HG03025 (cell line): ENCODE results near the gene NDUFV1.
"Not testable (repeated sequence)": the region's sequence is repeated elsewhere in the genome, so short reads cannot be mapped to it uniquely, and the experiment has no call there.

ENCODE experiments used
- ATAC-seq: cut with Tn5 transposase; IDR thresholded peaks from one replicate; pipeline ENCODE4 v1.9.1; 2021; ENCODE audit warnings: mild to moderate bottlenecking, moderate library complexity; ENCODE audit not compliant: unreplicated experiment, low FRiP score

The NDUFV1 gene

DNA sequence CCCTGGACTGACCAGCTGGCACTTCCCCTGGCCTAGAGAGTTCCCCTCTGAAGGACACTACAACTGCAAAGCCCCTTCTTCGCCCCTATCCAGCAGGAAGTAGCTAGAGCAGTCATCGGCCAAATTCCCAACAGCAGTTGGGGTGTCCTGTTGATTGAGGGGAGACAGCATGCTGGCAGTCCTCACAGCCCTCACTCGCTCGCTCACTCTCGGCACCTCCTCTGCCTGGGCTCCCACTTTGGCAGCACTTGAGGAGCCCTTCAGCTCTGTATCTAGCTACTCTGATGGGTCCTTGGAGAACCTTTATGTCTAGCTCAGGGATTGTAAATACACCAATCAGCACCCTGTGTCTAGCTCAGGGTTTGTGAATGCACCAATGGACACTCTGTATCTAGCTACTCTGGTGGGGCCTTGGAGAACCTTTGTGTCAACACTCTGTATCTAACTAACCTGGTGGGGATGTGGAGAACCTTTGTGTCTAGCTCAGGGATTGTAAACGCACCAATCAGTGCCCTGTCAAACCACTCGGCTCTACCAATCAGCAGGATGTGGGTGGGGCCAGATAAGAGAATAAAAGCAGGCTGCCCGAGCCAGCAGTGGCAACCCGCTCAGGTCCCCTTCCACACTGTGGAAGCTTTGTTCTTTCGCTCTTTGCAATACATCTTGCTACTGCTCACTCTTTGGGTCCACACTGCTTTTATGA lies 19.5 kb downstream of the NDUFV1 start:
- not testable (repeated sequence) for ATAC-seq

- ATAC-seq = no peak
These were observed 20.2 kb downstream of the NDUFV1 start for GRCh38 chr11:67626970-67627369.

DNA sequence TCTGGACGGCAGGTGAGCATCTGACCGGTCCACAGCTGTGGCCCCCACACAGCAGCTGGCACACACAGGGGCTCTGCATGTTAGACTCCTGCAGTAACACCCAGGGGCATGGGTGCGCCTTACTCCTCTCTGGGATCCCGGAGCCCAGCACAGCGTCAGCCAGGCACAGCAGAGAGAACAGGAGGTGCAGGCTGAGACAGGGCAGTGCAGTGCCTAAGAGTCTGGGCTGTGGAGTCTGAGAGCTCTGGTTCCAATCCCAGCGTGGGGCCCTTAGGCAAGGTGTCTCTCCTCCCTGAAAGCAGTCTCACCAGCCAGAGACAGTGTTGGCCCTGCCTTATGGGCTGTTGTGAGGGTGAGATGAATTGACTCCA lies 20.7 kb downstream of the NDUFV1 start:
- ATAC-seq = no peak

DNA sequence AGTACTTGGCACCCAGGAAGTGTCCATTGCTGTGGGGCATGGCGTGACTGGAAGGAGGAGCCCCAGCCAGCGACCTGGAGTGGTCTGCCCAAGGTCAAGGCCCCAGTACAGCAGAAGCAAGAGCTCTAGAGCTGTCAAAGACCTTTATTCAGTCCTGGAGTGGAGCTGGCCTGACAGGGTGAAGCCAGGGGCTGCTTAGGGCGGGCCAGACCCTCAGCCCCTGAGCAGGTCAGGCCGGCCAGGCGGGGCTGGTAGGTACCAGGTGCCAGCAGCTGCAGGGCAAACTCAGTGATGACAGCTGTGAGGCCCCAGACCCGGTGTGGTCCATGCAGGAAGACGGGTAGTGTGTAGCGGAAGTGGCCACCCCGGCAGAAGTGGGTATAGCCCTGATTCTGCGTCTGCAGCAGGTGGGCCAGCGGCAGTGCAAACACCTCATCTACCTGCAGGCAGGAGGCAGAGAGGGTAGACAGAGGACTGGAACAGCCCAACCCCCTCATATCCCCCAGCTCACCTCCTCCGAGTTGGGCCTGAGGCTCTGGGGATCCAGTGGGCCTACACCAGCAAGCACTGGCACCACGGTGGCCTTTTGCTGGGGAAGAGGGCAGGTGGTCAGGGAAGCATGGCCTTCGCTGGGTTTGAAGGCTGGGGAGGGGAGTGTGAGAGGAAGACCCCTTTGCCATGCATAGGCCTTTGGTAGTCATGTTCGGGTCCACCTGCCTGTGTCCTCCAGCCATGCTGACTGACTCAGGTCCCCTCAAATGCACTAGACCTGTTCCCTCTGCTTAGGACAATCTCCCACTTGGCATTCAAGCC lies 21.3 kb downstream of the NDUFV1 start:
- no peak for ATAC-seq

DNA sequence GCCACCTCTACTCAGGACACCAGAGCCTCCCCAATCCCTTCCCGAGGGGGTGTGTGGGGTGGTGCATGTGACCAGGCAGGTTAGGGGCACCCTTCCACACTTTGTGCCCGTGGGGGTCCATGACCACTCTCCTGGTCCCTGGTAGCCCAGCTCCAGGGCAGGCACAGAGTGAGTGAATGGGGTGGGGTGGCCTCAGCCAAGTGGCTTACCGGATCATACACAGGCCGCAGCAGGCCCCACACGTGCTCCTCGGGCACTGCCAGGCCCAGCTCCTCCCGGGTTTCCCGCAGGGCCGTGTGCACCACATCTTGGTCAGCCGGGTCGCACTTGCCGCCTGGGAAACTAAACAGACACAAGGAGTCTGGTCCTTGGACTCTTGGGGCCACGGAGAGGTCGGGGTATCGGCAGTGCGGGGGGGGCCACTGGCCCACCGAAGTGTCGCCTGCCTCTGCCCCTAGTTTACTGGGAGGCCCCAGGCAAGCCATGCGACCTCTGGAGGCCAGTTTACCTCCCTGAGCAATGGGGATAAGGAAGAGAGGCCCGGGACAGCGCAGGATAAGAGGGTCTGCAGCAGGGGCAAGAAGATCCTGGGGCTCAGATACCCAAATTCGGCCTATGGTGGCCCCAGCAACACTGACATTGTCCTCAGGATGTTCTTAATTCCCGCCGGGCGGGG lies 22.1 kb downstream of the NDUFV1 start:
- no peak for ATAC-seq

DNA sequence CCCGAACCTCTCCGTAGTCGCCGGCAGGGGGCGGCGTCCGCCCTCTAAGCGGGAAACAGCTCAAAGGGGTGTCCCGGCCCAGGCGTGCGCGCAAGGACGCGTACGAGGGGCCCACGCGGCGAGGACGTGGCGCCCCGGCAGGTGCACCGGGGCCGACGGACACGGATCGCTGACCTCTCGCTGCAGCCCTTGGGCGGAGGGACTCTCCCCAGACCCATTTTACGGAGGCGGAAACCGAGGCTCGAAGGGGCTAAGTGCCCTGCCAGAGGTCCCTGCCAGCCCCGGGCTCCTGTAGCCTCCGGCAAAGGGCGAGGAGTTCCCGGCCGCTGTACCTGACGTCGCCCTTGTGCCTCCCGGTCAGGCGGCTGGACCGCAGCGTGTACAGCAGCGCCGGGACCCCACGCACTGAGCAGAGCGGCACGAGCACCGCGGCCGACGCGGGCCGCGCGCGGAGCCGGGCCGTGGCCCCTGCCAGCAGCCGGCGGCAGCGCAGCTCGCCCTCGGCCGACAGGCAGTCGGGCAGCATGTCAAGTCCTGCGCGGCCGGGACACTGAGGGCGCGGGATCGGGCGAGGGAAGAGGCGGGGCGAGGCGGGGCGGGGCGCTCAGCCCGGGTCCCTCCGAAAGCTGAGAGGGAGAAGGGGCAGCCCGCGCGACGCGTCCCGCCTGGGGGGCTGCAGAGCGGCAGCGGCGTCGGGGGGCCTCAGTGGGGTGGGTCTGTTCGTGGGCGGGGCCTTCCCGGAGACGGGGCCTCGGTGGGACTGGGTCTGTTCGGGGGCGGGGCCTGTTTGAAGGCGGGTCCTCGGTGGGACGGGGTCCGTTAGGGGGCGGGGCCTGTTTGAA lies 22.9 kb downstream of the NDUFV1 start, which contains the start of gene NUDT8:
NUDT8 (minus strand) TSS at position 552 of the 842 bp plus-strand sequence; CDS start at position 526, 26 bp downstream.
- peak; percentile 38 for ATAC-seq

- ATAC-seq = peak; percentile 67
These were observed 23.6 kb downstream of the NDUFV1 start for GRCh38 chr11:67630228-67630942.

DNA sequence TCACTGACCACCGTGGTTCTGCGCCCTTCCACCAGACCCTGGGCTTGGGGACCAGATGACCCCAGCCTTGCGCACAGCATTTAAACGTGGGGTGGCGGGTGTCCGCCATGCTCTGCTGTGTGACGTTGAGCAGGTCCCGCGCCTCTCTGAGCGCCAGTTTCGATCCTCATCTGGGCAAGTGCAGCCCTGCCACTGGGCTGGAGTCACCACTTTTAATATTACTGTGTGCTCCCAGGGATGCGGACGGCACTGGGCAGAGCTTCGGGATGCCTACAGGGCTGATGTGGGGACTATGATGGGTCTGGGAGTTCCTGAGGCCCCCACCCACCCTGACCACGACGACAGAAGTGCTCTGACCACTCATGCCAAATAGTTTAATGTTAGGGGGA lies 24.2 kb downstream of the NDUFV1 start:
- ATAC-seq = no peak

GRCh38 chr11:67631411-67631810 lies 24.7 kb downstream of the NDUFV1 start:
- ATAC-seq = no peak

DNA sequence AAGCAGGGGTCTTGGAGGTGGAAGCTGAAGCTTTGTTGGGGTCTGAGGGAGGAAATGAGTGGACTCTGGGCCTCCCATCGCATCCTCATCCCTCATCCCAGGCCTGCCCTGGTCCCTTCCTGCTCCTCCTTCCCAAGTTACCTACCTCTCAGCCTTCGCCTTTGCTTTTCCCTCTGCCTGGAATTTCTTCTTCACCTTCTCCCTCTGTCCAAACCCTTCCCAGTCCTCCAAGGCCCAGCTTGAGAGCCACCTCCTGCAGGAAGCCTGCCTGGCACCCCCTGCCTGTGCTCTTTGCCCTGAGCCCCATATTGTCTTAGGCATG lies 25.1 kb downstream of the NDUFV1 start:
- ATAC-seq = no peak

- no peak for ATAC-seq
These were observed 25.6 kb downstream of the NDUFV1 start for GRCh38 chr11:67632175-67632981.

DNA sequence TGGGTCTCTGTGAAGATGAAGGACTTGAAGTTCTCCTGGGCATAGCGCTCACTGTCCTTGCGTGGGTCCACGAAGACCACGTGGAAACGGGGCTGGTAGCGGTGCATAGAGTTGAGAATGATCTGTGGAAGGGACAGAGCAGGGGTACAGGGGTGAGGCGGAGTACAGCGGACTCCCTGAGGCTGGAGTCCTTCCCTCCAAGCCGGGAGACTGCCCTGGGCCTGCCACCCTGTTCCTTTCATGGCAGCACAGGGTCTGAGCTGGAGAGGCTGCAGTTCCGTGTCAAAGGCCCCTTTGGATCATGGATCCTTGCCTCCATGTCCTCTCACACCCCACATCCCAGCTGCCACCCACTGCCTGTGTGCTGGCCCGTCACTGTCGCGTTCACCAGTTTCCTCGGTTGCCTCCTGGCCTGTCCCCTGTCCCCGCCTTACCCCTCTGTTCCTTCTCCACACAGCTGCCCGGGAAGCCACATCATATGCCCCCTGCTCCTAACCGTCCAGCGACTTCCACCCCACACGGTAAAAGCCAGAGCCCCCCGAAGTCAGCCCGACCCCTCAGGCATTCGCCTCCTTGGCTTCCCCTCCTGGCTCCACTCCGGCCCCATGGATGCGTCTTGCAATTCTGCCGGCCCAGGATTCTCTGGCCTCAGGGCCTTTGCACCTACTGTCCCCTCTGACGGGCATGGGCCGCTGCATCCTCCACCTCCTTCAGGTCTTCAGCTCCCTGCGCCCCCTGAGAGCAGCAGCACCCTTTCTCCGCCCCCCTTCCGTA lies 26.4 kb downstream of the NDUFV1 start:
- no peak for ATAC-seq

DNA sequence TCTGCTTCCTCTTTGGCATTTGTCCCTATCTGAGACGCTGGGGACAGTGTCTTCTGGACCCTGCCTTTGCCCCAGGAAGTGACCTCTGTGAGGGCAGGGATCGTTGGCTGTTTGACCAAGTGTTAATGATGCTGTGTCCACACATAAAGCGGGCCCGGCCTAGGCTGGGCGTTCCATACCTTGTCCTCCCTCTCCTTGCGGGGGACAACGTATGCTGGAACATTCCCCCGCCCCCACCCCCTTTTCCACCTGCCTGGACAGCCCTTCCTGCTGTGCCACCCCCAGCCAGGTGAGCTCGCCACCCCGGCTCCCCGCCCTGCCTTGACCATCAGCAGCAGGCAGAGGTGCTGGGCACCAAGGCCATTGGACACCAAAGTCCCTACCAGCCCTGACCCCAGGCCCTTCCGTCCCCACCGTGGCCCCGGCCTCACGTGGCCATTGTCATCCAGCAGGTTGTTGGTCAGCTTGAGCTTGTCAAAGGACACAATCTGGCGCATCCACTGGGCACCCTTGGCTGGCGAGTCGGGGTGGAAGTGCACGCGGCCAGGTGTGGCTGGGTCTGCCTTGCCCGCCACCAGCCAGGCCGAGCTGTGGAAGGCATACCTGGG lies 27.1 kb downstream of the NDUFV1 start:
- no peak for ATAC-seq

DNA sequence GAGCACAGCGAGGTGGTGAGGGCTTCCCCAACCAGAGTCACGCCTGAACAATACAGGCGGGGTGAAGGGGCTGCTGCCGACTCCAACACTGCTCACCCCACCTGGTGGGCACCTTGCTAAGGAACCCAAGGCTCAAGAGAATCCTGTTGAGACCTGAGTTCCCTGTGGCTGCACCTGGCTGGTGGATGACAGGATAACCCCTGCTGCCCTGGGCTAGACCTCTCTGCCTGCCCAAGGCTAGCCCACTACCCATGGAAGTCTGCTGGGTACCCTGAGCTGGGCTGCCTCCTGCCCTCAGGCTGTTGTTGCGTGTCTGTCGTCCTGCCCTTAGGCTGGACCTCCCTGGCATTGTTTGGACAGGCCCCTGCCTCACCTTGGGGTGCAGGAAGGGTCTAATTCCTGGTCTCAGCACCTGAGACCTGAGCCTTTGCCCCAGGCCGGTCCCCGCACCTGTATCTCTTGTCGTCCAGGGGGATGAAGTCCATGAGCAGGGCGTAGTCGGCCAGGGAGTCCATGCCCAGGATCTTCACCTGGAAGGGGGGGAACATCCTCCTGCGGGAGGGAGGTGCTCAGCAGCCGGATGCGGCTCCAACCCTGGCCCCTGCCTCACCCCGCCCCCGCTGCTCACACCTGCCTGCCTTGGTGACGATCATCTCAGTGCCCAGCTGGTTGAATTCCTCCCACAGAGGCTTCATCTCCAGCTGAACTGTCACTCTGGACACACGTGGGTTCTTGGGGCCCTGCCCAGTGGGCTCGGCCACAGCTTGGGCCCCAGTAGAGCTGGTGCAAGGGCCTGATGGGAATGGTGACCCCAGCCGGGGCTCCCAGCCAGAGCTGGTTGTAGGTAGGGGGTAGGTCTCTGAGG lies 27.9 kb downstream of the NDUFV1 start:
- ATAC-seq = no peak

- no peak for ATAC-seq
These were observed 28.4 kb downstream of the NDUFV1 start for GRCh38 chr11:67635231-67635521.

DNA sequence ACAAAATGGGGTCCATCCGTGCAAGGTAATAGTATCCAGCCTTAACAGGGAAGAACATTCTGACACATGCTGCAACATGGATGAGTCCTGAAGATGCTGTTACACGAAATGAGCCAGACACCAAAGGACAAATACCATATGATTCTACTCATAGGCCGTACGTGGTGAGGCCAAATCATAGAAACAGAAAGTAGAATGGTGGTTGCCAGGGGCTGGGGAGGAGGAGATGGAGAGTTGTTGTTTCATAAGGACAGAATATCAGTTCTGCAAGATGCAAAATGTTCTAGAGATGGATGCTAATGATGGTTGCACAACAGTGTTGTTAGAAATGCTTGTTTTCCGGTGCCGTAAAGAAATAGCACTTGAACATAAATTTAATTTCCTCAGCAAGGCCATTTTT lies 30.2 kb downstream of the NDUFV1 start:
- ATAC-seq = no peak

- not testable (repeated sequence) for ATAC-seq
These were observed 30.7 kb downstream of the NDUFV1 start for GRCh38 chr11:67637441-67637840.
